ENCODE results near the gene DEPDC5. TPM values are rescaled to one million over a fixed set of nuclear protein-coding genes. Genes with fewer than 3 reads are reported as not detected.
"Not testable (repeated sequence)": the region's sequence is repeated elsewhere in the genome, so short reads cannot be mapped to it uniquely, and the experiment has no call there.

Gene DEPDC5
- total RNA-seq, 5 donors from 2014 or later (not counting 1 experiment from before 2014, with no cell fraction given) = 40.3 to 52.7 (median 49.0) TPM

DNA sequence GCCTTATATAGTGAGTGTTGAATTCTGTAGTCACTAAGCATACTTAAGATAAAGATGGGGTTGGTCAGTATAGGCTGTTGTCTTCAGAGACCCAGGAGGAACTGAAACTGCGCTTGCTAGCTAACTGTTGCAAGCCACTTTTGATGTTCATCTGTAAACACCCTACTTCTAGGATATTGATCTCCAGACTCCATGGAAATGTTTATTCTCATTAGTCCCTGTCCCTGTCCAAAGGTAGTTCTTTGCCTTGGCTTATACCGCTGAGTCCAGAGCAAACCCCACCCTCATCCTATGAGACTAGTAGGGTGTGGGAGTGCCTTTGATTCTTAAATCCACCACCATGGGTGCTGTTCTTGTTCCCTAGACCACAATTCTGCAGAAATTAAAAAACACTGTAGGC lies 36.4 kb downstream of the DEPDC5 start:
- Histone ChIP-seq H3K9me3 (no peaks in the 10 kb centered on the region), H3K27me3 (replicated peaks in 1 of 2; ENCODE audit: control insufficient read depth in 2 of 2, extremely low read depth in 1 of 2, insufficient read depth in 2 of 2, low read length in 1 of 2) (no peaks in the 10 kb centered on the region), H3K27ac (ENCODE audit: low read length) (no peak overlapping the region), H3K36me3 (ENCODE audit: control insufficient read depth in 2 of 2, extremely low read depth in 1 of 2, insufficient read depth in 1 of 2, low read length in 1 of 2) (peaks cover 7 to 12% of the 10 kb centered on the region in 2 donors), H3K4me3 (ENCODE audit: control insufficient read depth in 1 of 2, extremely low read depth in 1 of 2, low read length in 1 of 2) (no peak overlapping the region), H3K4me1 (ENCODE audit: control insufficient read depth in 1 of 2, extremely low read depth in 1 of 2, insufficient read depth in 2 of 2, low read length in 2 of 2) (no peaks in the 10 kb centered on the region)
- Mint-ChIP-seq H3K9me3 (no peaks in the 10 kb centered on the region), H3K4me3 (no peak overlapping the region), H3K27ac (no peak overlapping the region), H3K36me3 (peaks cover 15% of the 10 kb centered on the region), H3K4me1 (no peaks in the 10 kb centered on the region), H3K27me3 (no peaks in the 10 kb centered on the region)
- POLR2A ChIA-PET = no interaction called here
- ATAC-seq (replicated peaks in 1 of 4) = no peak
- no CpG with 5 or more reads among the region's 2 CpGs for WGBS (ENCODE audit: insufficient coverage)
- CTCF ChIA-PET = interaction anchor here in 1 of 2 donors (0.7 kb wide), 2 partner anchors 13 to 166 kb away, joined by 4 to 6 read pairs; no protein-coding TSS in a partner anchor
- no peak for DNase-seq

DNA sequence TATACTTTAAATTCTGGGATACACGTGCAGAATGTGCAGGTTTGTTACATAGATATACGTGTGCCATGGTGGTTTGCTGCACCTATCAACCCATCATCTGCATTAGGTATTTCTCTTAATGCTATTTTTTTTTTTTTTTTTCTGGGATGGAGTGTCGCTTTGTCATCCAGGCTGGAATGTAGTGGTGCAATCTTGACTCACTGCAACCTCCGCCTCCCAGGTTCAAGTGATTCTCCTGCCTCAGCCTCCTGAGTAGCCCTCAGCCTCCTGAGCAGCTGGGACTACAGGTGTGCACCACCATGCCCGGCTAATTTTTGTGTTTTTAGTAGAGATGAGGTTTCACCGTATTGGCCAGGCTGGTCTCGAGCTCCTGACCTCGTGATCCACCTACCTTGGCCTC lies 45.5 kb downstream of the DEPDC5 start:
- H3K27ac ChIP-seq (ENCODE audit: low read length); ATAC-seq (replicated peaks in 1 of 4); H3K4me3 ChIP-seq (ENCODE audit: control insufficient read depth in 1 of 2, extremely low read depth in 1 of 2, low read length in 1 of 2); H3K27me3 ChIP-seq (replicated peaks in 1 of 2; ENCODE audit: control insufficient read depth in 2 of 2, extremely low read depth in 1 of 2, insufficient read depth in 2 of 2, low read length in 1 of 2); POLR2A ChIA-PET; H3K27me3 Mint-ChIP-seq; H3K4me1 ChIP-seq (ENCODE audit: control insufficient read depth in 1 of 2, extremely low read depth in 1 of 2, insufficient read depth in 2 of 2, low read length in 2 of 2); H3K9me3 Mint-ChIP-seq; H3K4me3 Mint-ChIP-seq; H3K27ac Mint-ChIP-seq; H3K4me1 Mint-ChIP-seq; DNase-seq; CTCF ChIA-PET; H3K9me3 ChIP-seq: not testable (repeated sequence)
- H3K36me3 ChIP-seq (ENCODE audit: control insufficient read depth in 2 of 2, extremely low read depth in 1 of 2, insufficient read depth in 1 of 2, low read length in 1 of 2) = peaks cover 6 to 66% of the 10 kb centered on the region in 2 donors
- H3K36me3 Mint-ChIP-seq = peaks cover 38% of the 10 kb centered on the region
- WGBS (ENCODE audit: insufficient coverage) = 93% methylated on average over 3 of the region's 8 CpGs

GRCh38 chr22:31800065-31800464 lies 46.2 kb downstream of the DEPDC5 start:
- Histone ChIP-seq H3K36me3 (ENCODE audit: control insufficient read depth in 2 of 2, extremely low read depth in 1 of 2, insufficient read depth in 1 of 2, low read length in 1 of 2) (peaks cover 6 to 68% of the 10 kb centered on the region in 2 donors), H3K27ac (ENCODE audit: low read length) (no peak overlapping the region), H3K9me3 (no peaks in the 10 kb centered on the region), H3K27me3 (replicated peaks in 1 of 2; ENCODE audit: control insufficient read depth in 2 of 2, extremely low read depth in 1 of 2, insufficient read depth in 2 of 2, low read length in 1 of 2) (no peaks in the 10 kb centered on the region), H3K4me3 (ENCODE audit: control insufficient read depth in 1 of 2, extremely low read depth in 1 of 2, low read length in 1 of 2) (no peak overlapping the region), H3K4me1 (ENCODE audit: control insufficient read depth in 1 of 2, extremely low read depth in 1 of 2, insufficient read depth in 2 of 2, low read length in 2 of 2) (no peaks in the 10 kb centered on the region)
- no peak for DNase-seq
- Mint-ChIP-seq H3K27ac (no peak overlapping the region), H3K27me3 (no peaks in the 10 kb centered on the region), H3K4me3 (no peak overlapping the region), H3K9me3 (no peaks in the 10 kb centered on the region), H3K36me3 (peaks cover 43% of the 10 kb centered on the region), H3K4me1 (no peaks in the 10 kb centered on the region)
- POLR2A ChIA-PET = no interaction called here
- no peak for ATAC-seq (replicated peaks in 1 of 4)
- CTCF ChIA-PET = interaction anchor here in 1 of 2 donors (0.7 kb wide), 1 partner anchor 1695 kb away, joined by 4 read pairs; no protein-coding TSS in a partner anchor

DNA sequence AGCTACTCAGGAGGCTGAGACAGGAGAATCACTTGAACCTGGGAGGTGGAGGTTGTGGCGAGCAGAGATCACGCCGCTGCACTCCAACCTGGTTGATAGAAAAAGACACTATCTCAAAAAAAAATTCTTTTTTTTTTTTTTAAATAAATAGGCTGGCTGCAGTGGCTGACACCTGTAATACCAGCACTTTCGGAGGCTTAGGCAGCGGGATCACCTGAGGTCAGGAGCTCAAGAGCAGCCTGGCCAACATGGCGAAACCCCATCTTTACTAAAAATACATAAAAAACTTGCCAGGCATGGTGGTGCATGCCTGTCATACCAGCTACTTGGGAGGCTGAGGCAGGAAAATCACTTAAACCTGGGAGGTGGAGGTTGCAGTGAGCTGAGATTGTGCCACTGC lies 47.0 kb downstream of the DEPDC5 start:
- ATAC-seq (replicated peaks in 1 of 4); H3K9me3 Mint-ChIP-seq: not testable (repeated sequence)
- peaks cover 6 to 74% of the 10 kb centered on the region in 2 donors for H3K36me3 ChIP-seq (ENCODE audit: control insufficient read depth in 2 of 2, extremely low read depth in 1 of 2, insufficient read depth in 1 of 2, low read length in 1 of 2)

DNA sequence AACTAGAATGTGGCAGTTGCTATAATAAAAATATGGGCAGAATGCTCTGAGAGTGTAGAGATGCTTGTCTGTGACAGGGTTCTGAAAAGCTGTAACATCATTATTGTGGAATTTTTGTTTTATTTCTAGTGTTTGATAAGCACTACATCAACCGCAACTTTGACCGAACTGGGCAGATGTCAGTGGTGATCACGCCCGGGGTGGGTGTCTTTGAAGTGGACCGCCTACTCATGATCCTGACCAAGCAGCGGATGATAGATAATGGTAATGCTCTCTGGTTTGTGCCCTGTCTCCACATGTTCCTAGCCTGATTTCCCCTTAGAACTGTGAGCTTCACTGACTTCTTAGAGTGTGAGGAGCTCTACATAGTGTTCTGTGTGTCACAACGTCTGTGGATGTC lies 48.8 kb downstream of the DEPDC5 start:
- 97% methylated on average over 6 of the region's 7 CpGs for WGBS (ENCODE audit: insufficient coverage)
- H3K27ac Mint-ChIP-seq = no peak overlapping the region

More for the DNA sequence above, 47.0 kb downstream of the DEPDC5 start:
- H3K27me3 ChIP-seq (replicated peaks in 1 of 2; ENCODE audit: control insufficient read depth in 2 of 2, extremely low read depth in 1 of 2, insufficient read depth in 2 of 2, low read length in 1 of 2); H3K9me3 ChIP-seq; DNase-seq; POLR2A ChIA-PET; H3K27me3 Mint-ChIP-seq; H3K4me3 ChIP-seq (ENCODE audit: control insufficient read depth in 1 of 2, extremely low read depth in 1 of 2, low read length in 1 of 2); H3K27ac Mint-ChIP-seq; H3K4me1 ChIP-seq (ENCODE audit: control insufficient read depth in 1 of 2, extremely low read depth in 1 of 2, insufficient read depth in 2 of 2, low read length in 2 of 2); H3K27ac ChIP-seq (ENCODE audit: low read length); H3K4me3 Mint-ChIP-seq; H3K4me1 Mint-ChIP-seq: not testable (repeated sequence)
- WGBS (ENCODE audit: insufficient coverage) = no CpG with 5 or more reads among the region's 6 CpGs
- CTCF ChIA-PET = interaction anchor here in 1 of 2 donors (0.7 kb wide), 1 partner anchor 1695 kb away, joined by 4 read pairs; no protein-coding TSS in a partner anchor
- H3K36me3 Mint-ChIP-seq = peaks cover 46% of the 10 kb centered on the region

GRCh38 chr22:31806751-31807150 lies 52.9 kb downstream of the DEPDC5 start:
- ATAC-seq (replicated peaks in 1 of 4) (no peak), DNase-seq (no peak)
- POLR2A ChIA-PET = no interaction called here
- Histone ChIP-seq H3K27me3 (replicated peaks in 1 of 2; ENCODE audit: control insufficient read depth in 2 of 2, extremely low read depth in 1 of 2, insufficient read depth in 2 of 2, low read length in 1 of 2) (no peaks in the 10 kb centered on the region), H3K4me3 (ENCODE audit: control insufficient read depth in 1 of 2, extremely low read depth in 1 of 2, low read length in 1 of 2) (no peak overlapping the region), H3K36me3 (ENCODE audit: control insufficient read depth in 2 of 2, extremely low read depth in 1 of 2, insufficient read depth in 1 of 2, low read length in 1 of 2) (peaks cover 10 to 72% of the 10 kb centered on the region in 2 donors), H3K9me3 (no peaks in the 10 kb centered on the region), H3K27ac (ENCODE audit: low read length) (no peak overlapping the region), H3K4me1 (ENCODE audit: control insufficient read depth in 1 of 2, extremely low read depth in 1 of 2, insufficient read depth in 2 of 2, low read length in 2 of 2) (no peaks in the 10 kb centered on the region)
- no peak overlapping the region for H3K27ac Mint-ChIP-seq
- H3K4me3 Mint-ChIP-seq = no peak overlapping the region
- CTCF ChIA-PET = no interaction called here
- 100% methylated on average over 1 of the region's 4 CpGs for WGBS (ENCODE audit: insufficient coverage)
- H3K9me3 Mint-ChIP-seq = no peaks in the 10 kb centered on the region
- peaks cover 60% of the 10 kb centered on the region for H3K36me3 Mint-ChIP-seq
- no peaks in the 10 kb centered on the region for H3K27me3 Mint-ChIP-seq
- H3K4me1 Mint-ChIP-seq = no peaks in the 10 kb centered on the region

More for the DNA sequence above, 48.8 kb downstream of the DEPDC5 start:
- H3K27ac ChIP-seq (ENCODE audit: low read length) = no peak overlapping the region
- peaks cover 9 to 76% of the 10 kb centered on the region in 2 donors for H3K36me3 ChIP-seq (ENCODE audit: control insufficient read depth in 2 of 2, extremely low read depth in 1 of 2, insufficient read depth in 1 of 2, low read length in 1 of 2)
- ATAC-seq (replicated peaks in 1 of 4) = no peak
- no peak overlapping the region for H3K4me3 ChIP-seq (ENCODE audit: control insufficient read depth in 1 of 2, extremely low read depth in 1 of 2, low read length in 1 of 2)
- no peak overlapping the region for H3K4me3 Mint-ChIP-seq
- POLR2A ChIA-PET = no interaction called here
- no peak for DNase-seq
- no peaks in the 10 kb centered on the region for H3K9me3 Mint-ChIP-seq
- no peaks in the 10 kb centered on the region for H3K27me3 ChIP-seq (replicated peaks in 1 of 2; ENCODE audit: control insufficient read depth in 2 of 2, extremely low read depth in 1 of 2, insufficient read depth in 2 of 2, low read length in 1 of 2)
- H3K27me3 Mint-ChIP-seq = no peaks in the 10 kb centered on the region
- no peaks in the 10 kb centered on the region for H3K4me1 ChIP-seq (ENCODE audit: control insufficient read depth in 1 of 2, extremely low read depth in 1 of 2, insufficient read depth in 2 of 2, low read length in 2 of 2)
- CTCF ChIA-PET = interaction anchor here in 1 of 2 donors (0.5 kb wide), 1 partner anchor 589 kb away, joined by 3 read pairs; no protein-coding TSS in a partner anchor
- no peaks in the 10 kb centered on the region for H3K9me3 ChIP-seq
- H3K4me1 Mint-ChIP-seq = no peaks in the 10 kb centered on the region
- H3K36me3 Mint-ChIP-seq = peaks cover 52% of the 10 kb centered on the region

Data from T-cell (primary cell).